Mucosa of rectum (tissue), 2 donors: ENCODE data around the gene SFT2D2.

Source experiments
- H3K27ac ChIP-seq, 2 donors: one replicate each; pipeline ENCODE4 v1.7.0; 2013; ENCODE audit warnings: inconsistent platforms in 2 of 2, low read depth in 2 of 2, low read length in 2 of 2
- H3K27me3 ChIP-seq, 2 donors: one replicate each; pipeline ENCODE4 v1.7.0; 2013; ENCODE audit warnings: low read length in 2 of 2; ENCODE audit not compliant: control insufficient read depth in 2 of 2, insufficient read depth in 2 of 2
- H3K36me3 ChIP-seq, 2 donors: one replicate each; pipeline ENCODE4 v1.7.0; 2013; ENCODE audit warnings: low read length in 2 of 2; ENCODE audit not compliant: control insufficient read depth in 2 of 2, insufficient read depth in 2 of 2
- H3K4me1 ChIP-seq, 2 donors: one replicate each; pipeline ENCODE4 v1.7.0; 2013; ENCODE audit warnings: low read length in 2 of 2, mild to moderate bottlenecking in 1 of 2; ENCODE audit not compliant: control insufficient read depth in 2 of 2, insufficient read depth in 2 of 2
- H3K4me3 ChIP-seq, 2 donors: one replicate each; pipeline ENCODE4 v1.7.0; 2013; ENCODE audit warnings: low read length in 2 of 2
- H3K9ac ChIP-seq, 2 donors: one replicate each; pipeline ENCODE4 v1.7.0; 2013; ENCODE audit warnings: low read length in 2 of 2, low read depth in 1 of 2, mild to moderate bottlenecking in 1 of 2
- H3K9me3 ChIP-seq, 2 donors: one replicate each; pipeline ENCODE4 v1.7.0; 2013; ENCODE audit warnings: low read length in 2 of 2; ENCODE audit not compliant: control insufficient read depth in 2 of 2
- donor health status: healthy.
- donor health status: Normal muscosa, but diverticular disease.

SFT2D2 gene

DNA sequence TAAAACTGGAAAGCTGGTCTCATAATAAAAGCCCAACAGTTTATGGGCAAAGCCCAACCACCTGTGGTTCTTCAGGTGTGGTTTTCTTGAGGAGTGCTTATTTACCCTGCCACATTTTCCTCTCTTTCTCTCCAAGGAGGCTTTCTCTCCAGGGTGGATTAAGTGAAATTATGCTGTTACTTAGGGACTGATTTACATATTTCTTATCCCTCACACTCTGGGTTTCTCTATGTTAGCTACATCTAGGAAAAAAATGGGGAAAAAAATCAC is 59.7 kb downstream of the SFT2D2 start:
- Histone ChIP-seq H3K36me3 (no peaks in the 10 kb centered on the region), H3K4me3 (no peak overlapping the region), H3K27ac (no peak overlapping the region), H3K27me3 (no peaks in the 10 kb centered on the region), H3K4me1 (peaks cover 0 to 3% of the 10 kb centered on the region in 2 donors), H3K9me3 (no peaks in the 10 kb centered on the region), H3K9ac (no peak overlapping the region)

DNA sequence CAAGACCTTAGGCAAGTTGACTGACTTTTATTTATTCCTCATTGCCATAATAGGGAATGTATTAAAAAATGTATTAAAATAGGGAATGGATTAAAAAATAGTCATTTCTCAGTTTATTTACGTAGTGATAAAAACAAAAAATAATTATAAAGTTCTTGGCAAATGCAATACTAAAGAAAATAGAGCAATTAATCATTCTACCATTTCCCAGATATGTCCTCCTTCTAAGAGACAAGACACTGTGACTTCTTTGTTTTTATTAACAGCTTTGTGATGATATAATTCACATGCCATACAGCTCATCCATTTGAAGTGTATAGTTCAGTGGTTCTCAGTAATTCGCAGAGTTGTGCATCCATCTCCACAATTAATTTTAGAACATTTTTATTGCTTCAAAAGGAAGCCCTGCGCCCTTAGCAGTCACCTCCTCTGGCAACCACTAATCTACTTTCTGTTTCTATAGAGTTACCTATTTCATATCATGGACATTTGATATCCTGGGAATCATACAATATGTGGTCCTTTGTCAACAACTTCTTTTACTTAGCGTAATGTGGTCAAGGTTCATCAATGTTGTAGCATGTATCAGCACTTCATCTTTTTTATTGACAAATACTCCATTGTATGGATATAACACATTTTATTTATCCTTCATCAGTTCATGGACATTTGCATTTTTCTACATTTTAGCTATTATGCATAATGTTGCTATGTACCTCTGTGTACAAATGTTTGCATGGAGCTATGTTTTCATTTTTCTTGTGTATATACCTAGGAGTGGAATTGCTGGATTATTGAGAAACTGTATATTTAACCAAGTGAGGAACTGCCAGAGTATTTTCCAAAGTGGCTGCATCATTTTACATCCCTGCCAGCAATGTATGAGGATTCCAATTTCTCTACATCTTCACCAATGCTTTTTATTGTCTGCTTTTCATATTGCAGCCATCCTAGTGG is 60.4 kb downstream of the SFT2D2 start:
- Histone ChIP-seq H3K4me1 (peaks cover 0 to 3% of the 10 kb centered on the region in 2 donors), H3K4me3 (no peak overlapping the region), H3K36me3 (no peaks in the 10 kb centered on the region), H3K27me3 (no peaks in the 10 kb centered on the region), H3K27ac (no peak overlapping the region), H3K9ac (no peak overlapping the region), H3K9me3 (no peaks in the 10 kb centered on the region)

DNA sequence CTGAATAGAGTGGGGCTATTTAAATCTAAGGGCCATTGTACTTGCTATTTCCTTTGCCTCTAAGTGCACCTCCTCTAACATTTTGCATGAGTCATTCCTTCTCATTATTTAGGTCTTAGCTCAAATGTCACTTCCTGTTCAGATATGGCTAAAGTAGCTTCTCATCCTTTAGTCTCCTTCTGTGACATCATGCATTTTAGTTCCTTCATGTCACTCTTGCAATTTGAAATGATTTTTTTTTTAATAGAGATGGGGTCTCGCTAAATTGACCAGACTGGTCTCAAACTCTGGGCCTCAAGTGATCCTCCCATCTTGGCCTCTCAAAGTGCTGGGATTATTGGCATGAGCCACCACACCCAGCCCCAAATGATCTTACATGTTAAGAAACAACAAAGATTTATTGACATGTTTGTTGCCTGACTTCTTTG is 61.4 kb downstream of the SFT2D2 start:
- Histone ChIP-seq H3K36me3 (no peaks in the 10 kb centered on the region), H3K27me3 (no peaks in the 10 kb centered on the region), H3K4me1 (peaks cover 0 to 3% of the 10 kb centered on the region in 2 donors), H3K9me3 (no peaks in the 10 kb centered on the region), H3K9ac (no peak overlapping the region), H3K4me3 (no peak overlapping the region), H3K27ac (no peak overlapping the region)

DNA sequence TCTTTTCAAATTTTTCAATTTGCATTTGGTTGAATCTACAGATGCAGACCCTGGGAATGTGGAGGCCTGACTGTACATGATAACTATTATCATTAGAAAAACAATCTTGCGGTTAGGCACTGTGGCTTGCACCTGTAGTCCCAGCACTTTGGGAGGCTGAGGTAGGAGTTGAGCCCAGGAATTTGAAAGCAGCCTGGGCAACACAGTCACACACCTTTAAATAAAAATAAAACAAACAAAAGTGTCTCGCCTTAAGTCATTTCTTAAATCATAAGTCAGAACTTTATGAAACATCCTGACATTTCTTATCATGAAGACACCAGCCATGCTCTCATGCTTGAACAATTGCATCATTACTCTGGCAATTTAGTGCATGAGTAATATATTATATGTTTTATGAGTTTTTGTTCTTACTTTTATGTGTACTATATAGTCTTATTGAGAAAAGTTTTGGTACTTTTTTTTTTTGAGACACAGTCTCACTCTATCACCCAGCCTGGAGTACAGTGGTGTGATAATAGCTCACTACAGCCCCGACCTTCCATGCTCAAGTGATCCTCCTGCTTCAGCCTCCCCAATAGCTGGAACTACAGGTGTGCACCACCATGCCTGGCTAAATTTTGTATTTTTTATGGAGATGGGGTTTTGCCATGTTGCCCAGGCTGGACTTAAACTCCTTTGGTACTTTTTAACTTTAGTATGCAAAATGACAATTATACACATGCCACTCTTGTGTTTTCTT is 62.7 kb downstream of the SFT2D2 start:
- Histone ChIP-seq H3K27ac (no peak overlapping the region), H3K4me1 (peaks cover 0 to 3% of the 10 kb centered on the region in 2 donors), H3K4me3 (no peak overlapping the region), H3K27me3 (no peaks in the 10 kb centered on the region), H3K36me3 (no peaks in the 10 kb centered on the region), H3K9me3 (no peaks in the 10 kb centered on the region), H3K9ac (no peak overlapping the region)

DNA sequence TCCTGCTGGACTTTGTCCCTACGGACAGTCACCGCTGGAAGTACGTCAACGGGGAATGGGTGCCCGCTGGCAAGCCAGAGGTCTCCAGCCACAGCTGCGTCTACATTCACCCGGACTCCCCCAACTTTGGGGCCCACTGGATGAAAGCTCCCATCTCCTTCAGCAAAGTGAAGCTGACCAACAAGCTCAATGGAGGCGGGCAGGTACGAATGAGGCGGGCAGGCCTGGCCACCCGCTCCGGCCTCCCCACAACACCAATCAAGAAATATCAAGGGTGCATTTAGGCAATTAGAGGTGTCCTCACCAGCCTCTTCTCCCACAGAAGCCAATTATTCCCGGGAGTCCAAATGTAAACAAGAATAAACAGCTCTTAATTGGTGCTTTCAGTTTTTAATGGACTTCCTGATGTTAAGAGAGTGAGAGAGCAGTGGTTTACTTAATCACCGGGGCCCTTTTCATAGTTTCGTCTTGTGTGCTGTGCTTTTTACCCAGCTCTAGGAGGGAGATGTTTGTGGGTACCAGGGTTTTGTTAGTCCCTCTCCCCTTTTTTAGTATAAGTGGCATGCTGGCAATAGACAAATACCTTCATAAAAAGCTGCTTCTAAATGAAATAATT is 65.5 kb downstream of the SFT2D2 start:
- Histone ChIP-seq H3K9ac (no peak overlapping the region), H3K27me3 (no peaks in the 10 kb centered on the region), H3K4me1 (no peaks in the 10 kb centered on the region), H3K27ac (no peak overlapping the region), H3K36me3 (no peaks in the 10 kb centered on the region), H3K4me3 (no peak overlapping the region), H3K9me3 (no peaks in the 10 kb centered on the region)

DNA sequence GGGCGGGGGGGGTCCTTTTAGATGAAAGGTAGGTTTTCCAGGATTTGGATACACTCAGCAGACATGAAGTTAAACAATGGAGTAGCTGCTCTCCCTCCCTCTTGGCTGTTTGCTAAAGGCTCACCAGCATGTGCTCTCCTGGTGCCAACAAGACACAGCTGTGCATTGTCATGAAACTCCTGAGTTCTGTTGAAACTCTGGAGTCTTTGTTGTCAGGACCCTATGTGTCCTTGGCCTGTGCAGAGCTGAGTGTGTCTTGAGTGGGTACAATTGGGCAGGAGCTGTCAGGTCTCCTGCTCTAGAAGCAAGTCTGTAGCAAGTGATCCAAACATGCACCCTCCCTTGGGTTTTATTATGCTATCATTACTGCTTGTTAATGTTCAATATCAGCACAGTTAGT is 67.6 kb downstream of the SFT2D2 start:
- H3K36me3 ChIP-seq = no peaks in the 10 kb centered on the region
- H3K9me3 ChIP-seq = no peaks in the 10 kb centered on the region
- H3K27me3 ChIP-seq = no peaks in the 10 kb centered on the region
- H3K9ac ChIP-seq = no peak overlapping the region
- no peak overlapping the region for H3K4me3 ChIP-seq
- no peaks in the 10 kb centered on the region for H3K4me1 ChIP-seq
- no peak overlapping the region for H3K27ac ChIP-seq

DNA sequence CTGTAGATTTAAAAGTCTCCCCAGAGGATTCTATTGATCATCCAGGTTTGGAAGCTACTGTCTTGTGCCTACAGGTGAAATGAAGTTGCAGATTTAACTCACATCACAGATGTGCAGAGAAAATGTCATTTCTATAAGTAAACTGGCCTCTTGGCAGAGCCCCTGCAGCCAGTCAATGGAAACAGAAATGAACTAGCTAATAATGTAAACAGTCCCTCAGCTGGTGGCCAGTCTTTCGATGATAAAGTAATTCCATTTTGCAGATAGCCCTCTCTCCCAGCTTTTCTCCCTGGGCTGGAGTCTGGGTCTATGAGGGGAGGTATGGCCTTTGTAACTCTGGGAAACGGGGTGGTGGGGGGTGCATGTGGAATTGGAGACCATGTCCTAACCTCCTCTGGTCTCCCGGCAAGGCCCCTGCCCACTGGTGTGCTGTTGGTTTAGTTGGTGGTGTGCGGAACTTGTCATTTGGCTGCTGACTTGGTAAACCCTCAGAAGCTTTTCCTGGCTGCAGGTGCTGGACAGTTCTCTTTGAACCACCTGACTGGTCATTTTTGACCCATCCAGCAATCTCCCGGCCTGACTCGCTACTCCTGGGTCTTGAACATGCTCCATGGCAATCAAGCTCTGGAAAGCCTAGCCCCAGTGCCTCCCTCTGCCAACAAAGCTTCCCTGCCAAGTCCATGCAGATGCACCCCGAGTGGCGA is 69.8 kb downstream of the SFT2D2 start:
- Histone ChIP-seq H3K27me3 (no peaks in the 10 kb centered on the region), H3K4me1 (no peaks in the 10 kb centered on the region), H3K4me3 (no peak overlapping the region), H3K9me3 (no peaks in the 10 kb centered on the region), H3K27ac (no peak overlapping the region), H3K36me3 (no peaks in the 10 kb centered on the region), H3K9ac (no peak overlapping the region)

DNA sequence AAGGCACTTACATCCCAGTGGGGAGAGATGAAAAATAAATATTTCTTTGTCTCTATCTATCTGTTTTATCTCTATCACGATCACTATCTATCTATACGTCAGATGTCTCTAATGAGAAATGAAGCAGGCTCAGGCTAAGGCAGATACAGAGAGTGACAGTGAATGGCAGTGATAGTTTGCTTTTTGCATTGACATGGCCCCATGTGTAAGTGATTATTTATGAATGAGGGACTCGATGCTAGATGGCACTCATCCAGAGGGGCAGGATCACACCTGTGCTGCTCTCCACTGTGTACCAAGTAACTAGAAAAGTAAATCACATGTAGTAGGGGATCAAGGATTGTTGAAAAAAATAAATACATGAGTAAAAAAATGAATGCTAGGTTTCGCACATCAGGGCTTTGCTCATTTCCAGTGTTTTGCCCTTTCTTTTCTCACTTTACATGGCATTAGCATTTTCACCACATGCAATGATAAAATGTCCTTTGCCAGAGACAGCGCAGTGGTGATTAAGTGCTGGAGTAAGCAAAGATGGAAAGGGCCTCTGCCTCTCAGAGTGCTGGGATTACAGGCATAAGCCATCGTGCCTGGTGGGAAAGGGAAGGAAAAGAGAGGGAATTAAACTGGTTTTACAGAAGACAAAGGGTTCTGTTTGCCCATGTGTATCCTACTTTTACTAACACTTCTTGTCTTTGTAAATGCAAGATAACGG is 71.4 kb downstream of the SFT2D2 start:
- Histone ChIP-seq H3K27ac (no peak overlapping the region), H3K9ac (no peak overlapping the region), H3K4me1 (no peaks in the 10 kb centered on the region), H3K36me3 (no peaks in the 10 kb centered on the region), H3K27me3 (no peaks in the 10 kb centered on the region), H3K4me3 (no peak overlapping the region), H3K9me3 (no peaks in the 10 kb centered on the region)

DNA sequence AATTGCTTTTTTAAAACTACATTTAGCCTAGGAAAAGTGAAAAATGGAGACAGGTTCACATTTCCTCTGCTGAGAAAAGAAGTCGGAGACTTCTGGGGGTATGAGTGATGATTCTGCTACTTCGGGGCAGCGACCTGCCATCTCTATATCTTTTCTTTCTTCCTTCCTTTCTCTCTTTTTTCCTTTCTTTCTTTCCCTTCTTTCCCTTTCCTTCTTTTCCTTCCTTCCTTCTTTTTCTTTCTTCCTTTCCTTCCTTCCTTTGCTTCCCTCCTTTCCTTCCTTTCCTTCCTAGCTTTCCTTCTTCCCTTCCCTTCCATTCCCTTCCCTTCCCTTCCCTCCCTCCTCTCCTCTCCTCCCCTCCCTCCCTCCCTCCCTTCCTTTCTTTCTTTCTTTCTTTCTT is 72.6 kb downstream of the SFT2D2 start:
- no peaks in the 10 kb centered on the region for H3K27me3 ChIP-seq
- no peaks in the 10 kb centered on the region for H3K4me1 ChIP-seq
- no peak overlapping the region for H3K4me3 ChIP-seq
- H3K27ac ChIP-seq = no peak overlapping the region
- no peaks in the 10 kb centered on the region for H3K36me3 ChIP-seq
- H3K9me3 ChIP-seq = no peaks in the 10 kb centered on the region
- no peak overlapping the region for H3K9ac ChIP-seq
